Raji (cell line): ENCODE results near the gene RPIA.

Experiments used
- POLR2A ChIP-seq: IDR thresholded peaks from 2 replicates; pipeline ENCODE4 v1.6.1; 2011; ENCODE audit warnings: low read depth, low read length, control low read depth; ENCODE audit not compliant: insufficient read depth

The RPIA gene

DNA sequence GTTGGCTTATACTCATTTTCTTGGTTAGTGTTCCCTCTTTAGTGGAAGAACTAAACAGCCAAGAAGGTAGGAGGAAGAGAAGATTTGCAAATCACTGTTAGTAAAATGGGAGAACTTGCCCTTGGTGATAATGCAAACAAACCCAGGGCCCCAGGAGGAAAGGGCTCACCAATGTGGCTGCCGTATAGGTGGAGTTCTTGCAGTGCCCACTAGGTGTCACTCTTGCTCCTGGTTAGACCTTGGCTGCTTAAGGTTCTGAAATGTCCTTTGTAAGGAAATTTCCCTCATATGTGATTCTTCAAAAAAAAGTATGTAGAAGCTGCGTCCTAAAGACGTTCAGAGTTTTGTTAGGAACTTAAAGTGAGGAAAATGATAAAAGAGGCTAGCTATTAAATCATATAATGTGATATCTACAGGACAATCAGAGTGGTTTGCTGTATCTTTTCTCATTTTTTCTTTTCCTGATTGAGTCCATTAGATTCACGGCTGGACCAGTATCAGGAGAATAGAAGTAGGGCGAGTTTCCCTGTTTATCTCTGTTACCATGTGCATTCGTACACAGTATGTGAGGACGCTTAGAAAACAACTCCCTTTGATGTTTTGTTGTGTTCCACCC lies 48.6 kb downstream of the RPIA start:
- 0 out of 2 replicates have a peak, but pooled peaks have one; percentile 39 for TF ChIP-seq POLR2A

DNA sequence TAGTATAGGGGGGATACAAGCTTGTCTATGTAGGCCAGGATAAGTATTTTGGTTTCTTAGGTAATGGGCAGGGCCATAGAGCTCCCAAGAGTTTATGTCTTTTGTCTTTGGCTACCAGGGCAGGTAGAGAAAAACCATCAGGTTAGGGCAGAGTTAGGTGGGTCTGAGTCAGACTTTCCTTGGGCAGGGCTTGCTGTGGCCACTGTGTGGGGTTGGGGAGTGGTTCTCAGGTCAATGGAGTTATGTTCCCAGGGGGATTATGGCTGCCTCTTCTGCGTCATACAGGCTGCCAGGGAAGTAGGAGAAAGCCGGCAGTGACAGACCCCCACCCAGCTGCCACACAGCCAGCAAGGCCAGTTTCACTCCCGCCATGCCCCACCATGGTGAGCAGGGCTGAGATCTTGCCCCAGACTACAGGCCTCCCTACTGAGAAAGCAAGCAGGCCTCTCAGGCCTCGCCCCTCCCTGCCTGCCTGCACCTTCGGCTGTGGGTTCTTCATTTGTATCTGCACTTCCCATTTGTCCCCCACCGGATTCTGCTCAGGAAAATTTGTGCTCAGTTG lies 55.5 kb downstream of the RPIA start:
- no peak for TF ChIP-seq POLR2A

DNA sequence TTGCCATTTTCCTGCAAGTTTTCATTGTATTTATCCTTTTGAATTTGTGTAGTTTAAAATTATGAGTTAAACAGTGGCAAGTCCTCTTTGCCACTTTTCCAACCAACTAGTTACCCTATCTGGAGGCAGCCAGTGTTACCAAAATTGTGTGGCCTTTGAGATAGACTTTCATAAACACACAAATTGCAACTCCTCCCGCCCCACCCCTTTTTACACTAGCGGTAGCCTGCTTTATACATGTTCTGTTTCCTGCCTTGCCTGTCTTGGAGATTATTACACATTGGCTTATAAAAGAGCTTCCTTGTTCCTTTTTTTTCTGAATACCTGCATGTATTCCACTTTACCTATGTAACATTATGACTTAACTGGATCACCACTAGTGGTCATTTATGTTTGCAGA lies 56.5 kb downstream of the RPIA start:
- no peak for TF ChIP-seq POLR2A

DNA sequence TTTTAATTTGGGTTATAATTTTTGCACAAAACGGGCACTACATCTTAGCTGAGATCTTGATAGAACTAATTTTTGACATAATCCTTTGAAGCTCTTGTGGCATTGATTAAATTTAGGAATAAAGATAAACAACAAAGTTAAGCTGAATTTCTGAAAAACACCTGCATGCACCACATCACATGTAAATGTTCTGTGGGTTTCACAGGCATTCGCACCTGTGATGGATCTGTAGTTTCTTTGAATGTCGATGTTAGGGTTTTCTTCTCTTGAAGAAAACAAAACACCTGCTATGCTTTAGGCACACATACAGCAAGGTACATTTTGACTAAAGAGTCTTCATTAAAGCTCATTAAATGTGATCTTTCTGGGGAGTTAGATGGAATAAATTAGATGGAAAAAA lies 60.3 kb downstream of the RPIA start:
- TF ChIP-seq POLR2A = no peak

DNA sequence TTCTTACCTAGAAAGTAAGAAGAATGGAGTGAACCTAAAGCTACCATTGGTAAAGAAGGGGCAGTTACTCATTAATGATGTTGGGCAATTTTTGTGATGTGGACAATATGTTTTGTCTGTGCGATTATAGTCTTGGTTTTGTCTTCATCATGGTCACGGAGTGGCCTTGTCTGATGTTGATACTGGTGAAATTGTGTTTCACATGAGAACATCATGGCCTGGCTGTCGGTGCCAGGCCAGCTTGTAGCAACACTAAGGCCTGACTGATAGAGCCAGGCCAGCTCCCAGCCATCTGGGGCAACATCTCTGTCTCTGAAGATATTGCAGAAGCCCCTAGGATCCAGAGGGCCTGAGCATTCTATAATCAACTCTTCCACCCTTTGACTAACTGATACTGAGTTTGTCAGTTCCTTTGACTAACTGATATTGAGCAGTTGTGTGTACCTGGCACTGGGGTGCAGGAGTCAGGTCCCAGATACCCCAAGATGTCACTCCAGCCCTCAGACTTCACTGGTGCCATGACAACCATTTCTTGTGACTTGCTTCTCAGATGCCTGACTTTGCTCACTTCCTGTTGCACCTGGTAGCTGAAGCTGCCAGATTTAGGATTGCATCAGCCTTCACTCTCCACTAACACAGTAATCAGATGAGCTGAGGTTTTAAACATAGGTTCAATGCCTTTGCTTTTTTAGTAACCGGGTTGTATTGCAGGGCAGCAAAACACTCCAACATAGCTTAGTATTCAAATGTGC lies 62.5 kb downstream of the RPIA start:
- TF ChIP-seq POLR2A = peak; percentile 57

DNA sequence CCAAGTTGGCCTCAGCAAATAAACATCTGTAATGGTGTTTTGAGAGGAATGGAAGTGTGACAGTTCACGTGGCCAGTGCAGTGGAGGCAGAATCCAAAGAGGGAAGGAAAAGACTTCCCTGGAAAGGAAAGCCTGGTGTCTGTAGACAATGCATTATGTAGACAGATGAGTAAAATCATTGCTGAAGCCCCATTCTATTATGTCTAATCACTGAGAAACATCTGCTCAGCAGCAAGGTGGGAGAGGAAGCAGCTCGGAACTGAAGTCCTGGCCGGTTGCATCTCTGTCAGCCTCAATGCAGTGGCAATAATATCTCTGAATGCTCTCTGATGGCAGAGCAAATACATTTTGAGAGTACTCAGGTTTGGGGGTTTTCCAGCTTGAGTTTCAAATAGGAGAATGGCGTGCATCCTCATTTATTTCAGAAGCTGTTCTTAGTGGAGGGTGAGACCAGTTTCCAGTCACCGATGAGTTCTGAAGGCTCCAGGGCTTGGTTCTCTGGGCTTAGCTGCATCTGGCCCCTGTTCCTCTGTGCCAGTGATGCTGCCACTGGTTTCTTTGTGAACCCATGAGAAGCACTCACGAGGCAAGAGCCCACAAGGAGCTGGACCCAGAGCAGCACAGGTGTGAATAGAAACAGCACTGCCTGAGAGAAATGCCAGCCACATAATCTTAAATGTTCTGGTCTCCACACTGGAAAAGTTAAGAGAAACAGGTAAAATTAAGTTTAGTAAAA lies 63.3 kb downstream of the RPIA start:
- TF ChIP-seq POLR2A = peak; percentile 7; the same call in 1 of the 2 replicates

DNA sequence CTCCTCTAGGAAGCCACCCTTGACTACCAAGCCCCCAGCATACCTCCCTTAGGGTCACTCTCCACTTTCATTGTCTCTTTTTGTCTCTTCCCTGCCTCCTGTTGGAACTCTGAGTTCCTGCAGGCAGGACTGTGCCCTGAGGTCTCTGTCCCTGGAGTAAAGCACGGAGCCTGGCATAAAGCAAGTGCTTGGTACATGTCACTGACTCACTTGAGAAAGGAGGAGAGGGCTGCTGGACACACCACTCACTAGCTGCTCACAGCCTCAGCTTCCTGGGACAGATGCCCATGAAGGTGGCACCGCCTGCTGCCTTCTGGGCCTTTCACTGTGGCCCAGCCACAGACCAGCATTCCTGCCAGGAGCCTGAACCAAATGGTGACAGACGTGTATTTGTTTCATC lies 64.4 kb downstream of the RPIA start:
- no peak for TF ChIP-seq POLR2A

DNA sequence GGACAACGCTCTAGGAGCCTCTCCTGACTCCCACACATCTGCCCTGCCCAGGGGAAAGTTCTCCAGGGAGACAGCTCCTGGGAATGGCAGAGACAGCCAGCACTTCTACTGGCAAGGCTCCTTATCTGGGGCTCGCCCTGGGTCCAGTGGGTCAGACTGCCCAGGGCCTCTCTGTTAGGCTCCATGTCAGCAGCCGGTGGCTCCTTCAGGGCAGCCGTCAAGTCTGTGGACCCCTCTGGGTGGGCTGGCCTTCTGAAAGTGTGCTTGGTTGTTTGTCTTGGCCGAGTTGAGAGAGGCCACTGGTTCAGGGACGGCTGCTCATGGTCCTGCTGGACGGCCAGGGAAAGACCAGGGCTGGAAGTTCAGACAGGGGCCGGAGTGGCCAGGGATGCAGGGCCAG lies 65.6 kb downstream of the RPIA start:
- no peak for TF ChIP-seq POLR2A

DNA sequence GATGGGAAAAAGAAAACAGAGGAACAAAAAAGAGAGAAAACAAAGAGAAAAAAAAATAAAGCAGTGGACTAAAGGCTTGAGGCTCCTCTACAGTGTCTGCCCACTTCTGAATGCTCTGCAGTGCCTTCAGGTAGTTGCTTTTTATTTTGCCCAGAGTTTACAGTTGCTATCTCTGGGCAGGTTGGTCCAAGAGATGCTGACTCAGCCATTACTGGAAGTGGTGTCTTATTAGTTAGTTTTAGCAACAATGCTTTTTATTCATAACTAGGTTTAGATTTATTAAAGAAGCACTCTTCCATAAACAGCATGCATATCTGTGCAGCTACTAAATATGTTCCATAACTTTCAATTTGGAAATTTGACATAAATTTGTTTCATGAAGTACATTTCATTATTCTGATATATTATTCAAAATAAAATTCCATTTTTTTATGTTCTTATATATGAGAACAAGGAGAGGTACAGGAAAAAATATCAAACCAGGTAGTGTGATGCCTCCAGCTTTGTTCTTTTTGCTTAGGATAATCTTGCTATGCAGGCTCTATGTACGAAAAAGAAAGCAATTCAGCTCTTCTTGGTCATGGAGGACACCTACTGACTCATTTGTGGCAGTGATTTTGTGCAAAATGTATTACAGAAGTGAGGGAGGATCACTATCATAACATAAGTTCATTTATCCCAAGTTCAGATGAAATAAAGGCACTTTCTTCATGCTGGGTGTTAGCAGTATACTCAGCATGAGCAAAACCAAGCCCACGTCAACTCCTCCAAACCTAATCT lies 69.5 kb downstream of the RPIA start:
- no peak for TF ChIP-seq POLR2A

DNA sequence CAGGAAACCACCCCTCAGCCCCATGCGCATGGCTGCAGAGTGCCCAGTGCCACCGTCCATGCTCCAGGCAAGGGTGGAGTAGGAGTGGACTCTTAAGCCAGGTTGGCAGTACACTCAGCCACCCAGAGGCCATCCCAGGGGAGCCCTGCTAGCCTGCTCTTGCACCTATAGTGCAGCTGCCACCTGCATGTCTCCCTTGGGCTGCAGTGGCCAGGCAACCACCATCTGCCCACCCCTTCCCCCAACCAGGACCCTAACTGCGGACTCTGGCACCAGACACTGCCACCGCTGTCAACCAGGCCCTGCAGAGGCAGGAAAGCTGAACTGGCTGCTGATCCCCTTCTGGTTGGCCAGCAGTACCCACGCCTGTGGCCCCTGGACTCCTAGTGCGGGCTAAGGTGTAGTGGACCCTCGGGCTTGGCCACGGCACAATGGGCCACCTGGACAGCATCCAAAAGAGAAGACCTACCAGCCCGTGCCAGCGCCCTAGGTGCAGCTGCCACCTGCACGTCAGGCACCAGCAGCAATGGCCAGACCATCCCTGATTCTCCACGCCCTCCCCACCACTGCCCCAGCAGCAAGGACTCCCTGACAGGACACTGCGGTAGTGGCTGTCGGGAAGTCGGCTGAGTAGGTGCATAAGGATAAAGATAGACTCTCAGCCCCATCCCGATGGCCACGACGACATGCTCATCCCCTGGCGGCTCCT lies 72.8 kb downstream of the RPIA start:
- no peak for TF ChIP-seq POLR2A

DNA sequence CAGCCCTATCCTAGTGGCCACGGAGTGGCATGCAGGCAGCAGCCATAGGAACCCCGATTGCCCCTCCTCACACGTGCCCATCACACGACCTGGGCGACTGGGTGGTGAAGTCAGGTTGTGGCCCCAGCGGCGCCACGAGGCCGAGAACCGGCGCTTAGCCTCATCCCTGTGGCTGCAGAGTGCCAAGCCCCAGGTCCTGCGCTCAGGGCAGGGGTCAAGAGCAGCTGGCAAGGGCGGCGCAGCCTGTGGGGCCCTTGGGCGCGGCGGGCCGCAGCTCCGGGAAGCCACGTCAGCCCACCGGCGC lies 73.3 kb downstream of the RPIA start:
- no peak for TF ChIP-seq POLR2A

DNA sequence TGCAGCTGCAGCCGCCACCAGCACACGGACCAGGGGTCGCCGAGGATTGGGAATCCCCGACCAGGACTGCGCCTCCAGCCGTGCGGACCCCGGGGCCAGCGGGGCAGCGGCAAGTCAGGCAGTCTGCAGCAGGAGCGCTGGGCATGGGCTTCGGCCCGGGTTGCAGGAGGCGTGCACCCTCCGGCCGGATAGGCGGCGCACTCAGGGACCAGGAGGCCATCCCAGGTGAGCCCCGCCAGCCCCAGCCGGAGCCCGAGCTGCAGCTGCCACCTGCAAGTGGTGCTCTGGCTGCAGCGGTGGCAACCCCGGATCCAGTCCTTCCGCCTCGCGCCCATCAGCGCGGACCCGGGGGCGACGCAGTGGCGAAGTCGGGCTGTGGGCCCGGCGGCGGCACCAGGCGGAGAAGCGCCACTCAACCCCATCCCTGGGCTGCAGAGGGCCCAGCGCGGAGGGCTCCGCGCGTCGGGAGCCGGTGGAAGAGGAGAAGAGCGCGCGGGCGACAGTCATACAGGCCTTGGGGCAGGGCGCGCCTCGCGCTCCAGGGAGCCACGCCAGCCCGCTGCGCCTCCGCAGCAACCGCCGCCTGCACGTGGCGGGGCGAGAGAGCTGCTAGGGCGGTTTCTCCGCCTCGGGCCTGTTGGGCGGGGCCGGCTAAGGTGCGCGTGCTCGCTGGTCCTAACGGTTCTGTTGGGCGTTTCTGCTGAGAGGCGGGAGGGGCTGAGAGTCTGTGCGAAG lies 73.8 kb downstream of the RPIA start:
- no peak for TF ChIP-seq POLR2A

DNA sequence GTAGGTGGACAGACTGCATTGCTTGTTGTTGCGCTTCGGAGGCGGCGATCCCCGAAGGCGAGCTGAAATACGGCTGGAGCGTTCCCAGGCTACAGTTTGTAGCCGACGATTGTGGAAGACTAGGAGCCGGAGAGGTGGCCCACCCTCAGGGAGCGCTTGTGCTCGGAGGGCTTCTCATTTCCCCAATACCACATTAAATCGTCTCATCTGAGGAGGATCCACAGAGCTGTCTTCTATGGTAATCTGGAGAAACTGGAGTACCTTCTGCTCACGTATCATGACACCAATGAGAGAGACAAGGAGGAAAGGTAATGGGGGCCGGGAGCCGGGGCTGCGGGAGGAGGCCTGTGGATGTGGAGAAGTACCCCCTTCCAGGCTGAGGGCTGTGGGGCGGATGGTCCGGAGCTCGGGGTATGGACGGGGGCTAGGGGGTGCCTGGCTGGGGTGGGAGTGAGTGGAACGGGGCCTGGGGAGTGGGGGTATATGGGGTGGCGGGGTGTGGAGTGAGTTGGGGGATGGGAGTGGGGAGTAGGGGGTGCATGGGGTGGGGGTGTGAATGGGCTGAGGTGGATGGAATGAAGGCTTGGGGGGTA lies 74.5 kb downstream of the RPIA start:
- peak; percentile 63 for TF ChIP-seq POLR2A
